ENCODE data around the gene TULP1.
A peak's percentile ranks its signal among the peaks of the same experiment; 100 is the strongest.
"Not testable (repeated sequence)": the region's sequence is repeated elsewhere in the genome, so short reads cannot be mapped to it uniquely, and the experiment has no call there.

TULP1 gene

DNA sequence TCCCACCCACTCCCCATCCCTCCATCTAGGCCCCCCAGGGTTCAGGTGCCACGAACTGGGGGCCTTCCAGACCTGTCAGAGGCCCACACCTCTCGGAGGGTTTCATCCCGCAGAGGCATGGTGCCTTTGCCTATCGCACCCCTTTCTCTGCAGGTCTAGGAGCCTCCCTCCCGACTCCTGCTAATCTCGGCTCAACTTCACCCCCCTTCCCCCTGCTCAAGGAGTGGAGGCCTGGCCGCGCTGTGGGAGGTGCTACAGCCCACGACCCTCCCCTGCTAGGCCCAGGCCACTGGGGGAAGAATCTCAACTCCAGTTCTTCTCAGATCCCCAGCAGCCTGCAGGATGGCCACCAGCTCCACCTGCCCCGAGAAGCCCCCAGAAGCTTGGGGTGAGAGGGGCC, at the start of gene TULP1:
TULP1 (minus strand) TSS at position 157 of the 400 bp plus-strand sequence; CDS start at position 119, 38 bp downstream.
- no peak for DNase-seq (ENCODE audit: low read depth)

DNA sequence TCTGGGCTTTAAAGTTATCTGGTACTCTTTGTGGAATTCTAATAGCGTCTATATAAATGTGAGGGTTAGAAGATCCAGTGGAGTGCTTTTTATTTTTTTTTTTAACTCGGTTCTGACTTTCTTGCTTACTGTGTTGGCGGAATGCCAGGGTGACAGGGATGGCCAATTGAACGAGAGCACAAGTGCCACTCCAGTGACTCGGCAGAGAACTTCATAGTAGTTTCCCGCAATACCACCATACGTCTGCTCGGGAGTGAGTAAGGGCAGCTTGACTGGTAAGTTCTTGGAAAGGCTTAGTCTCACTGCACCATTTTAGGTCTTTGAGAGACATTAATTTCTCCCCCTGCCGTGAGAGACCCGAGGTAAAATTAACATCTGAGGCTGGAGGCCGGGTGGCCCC, 49.4 kb upstream of the TULP1 start:
- DNase-seq (ENCODE audit: low read depth), result no peak

DNA sequence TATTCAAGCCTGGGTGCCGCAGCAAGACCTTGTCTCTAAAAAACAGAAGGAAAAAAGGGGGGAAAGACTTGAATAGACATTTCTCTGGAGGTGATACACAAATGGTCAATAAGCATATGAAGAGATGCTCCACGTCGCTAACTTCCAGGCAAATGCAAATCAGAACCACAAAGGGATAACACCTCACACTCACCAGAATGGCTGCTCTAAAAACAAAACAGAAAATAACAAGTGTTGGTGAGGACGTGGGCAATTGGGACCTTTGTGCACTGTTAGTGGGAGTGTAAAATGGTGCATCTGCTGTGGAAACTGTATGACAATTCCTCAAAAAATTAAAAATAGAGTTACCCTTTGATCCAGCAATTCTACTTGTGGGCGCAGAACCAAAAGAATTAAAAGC, 48.4 kb upstream of the TULP1 start:
- DNase-seq (ENCODE audit: low read depth), result no peak

DNA sequence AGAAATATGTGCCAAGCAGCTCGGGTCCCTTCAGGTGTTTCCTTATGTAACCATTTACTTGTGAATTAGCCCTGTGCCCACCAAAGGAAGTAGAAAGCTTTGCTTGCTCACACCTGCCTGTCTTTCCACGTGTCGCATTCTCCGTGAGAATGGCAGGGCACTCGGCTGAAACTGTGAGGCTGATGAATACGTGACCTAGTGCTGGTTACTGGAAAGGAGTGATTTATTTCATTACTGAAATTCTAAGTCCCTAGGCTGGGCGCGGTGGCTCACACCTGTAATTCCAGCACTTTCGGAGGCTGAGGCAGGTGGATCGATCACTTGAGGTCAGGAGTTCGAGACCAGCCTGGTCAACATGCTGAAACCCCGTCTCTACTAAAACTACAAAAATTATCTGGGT, 45.9 kb upstream of the TULP1 start:
- no peak for DNase-seq (ENCODE audit: low read depth)

DNA sequence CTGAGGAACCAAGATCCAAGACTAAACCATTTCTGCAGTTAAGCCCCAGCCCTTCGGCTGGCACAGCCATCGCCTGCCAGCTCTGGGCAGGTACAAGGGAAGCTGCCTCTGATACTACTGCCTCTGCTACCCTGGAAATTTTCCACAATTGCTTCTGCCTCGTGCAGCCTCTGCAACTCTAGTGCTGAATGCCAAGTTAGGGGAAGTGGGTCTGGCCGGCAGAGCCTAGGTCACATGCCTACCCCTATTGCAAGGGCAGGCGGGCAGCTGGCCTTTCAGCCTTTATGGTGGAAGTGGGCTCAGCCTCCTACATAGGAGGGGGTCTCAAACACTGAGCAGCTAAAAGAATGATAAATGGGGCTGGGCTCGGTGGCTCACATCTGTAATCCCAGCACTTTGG, 44.5 kb upstream of the TULP1 start:
- no peak for DNase-seq (ENCODE audit: low read depth)

DNA sequence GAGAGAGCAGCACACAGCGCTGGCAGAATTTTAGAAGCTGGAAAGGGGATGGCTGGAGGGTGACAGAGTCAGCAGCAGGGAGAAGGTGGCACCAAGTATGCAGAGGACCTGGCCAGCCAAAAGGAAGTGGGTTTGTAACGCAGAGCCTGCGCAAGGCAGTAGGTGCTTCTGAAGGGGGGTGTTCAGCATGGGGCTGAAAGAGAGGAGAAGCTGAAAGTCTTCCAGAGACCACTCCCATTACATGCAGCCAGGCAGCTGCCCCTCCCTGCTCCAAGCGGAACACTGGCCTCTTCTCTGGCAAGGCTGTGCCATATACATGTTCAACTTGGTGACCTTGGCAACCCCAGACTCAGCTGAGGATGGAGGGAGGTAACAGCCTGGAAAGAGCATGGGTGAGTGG, 42.1 kb upstream of the TULP1 start:
- DNase-seq (ENCODE audit: low read depth), result no peak

DNA sequence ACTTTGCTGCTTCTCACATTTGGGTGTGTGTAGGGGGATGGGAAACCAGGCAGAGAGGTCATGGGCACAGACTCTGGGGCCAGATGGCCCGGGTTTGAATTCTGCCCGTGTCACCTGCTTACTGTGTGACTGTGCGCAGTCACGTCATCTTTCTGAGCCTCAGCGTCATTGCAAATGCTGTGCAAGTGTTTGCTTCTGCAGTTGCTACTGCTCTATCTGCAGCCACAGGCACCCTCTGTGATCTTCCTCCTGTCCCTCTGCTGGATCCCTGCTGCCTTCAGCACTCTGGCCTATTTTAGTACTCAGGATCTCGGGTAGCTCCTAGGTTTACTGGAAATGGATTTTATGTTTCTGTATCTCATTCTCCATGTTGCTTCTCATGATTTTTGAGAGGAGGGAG, 40.6 kb upstream of the TULP1 start:
- DNase-seq (ENCODE audit: low read depth), result no peak

DNA sequence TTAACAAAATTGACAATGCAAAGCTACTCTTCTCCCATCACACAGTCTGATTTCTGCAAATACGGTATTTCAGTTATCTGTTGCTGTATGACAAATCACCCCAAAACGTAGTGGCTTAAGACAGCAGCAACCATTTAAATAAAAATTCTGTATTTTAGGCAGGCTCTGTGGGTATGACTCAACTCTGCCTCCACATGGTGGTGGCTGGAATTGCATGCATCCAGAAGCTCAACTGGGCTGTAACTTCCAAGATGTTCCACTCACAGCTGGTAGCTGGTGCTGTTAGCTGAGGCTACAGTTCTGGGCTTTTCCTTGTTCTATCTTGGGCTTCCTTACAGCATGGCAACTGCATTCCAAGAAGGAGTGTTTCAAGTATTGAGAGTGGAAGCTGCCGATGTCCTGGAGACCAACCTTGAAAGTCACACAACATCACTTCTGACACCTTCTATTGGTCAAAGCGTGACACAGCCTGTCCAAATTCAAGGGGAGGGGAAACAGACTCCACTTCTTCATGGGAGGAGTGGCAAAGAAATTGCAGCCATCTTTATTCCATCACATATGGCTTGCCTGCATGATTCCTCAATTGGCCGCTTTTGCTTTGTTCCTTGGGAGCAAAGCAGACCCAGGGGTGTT, 39.7 kb upstream of the TULP1 start:
- peak; percentile 40 for DNase-seq (ENCODE audit: low read depth)

DNA sequence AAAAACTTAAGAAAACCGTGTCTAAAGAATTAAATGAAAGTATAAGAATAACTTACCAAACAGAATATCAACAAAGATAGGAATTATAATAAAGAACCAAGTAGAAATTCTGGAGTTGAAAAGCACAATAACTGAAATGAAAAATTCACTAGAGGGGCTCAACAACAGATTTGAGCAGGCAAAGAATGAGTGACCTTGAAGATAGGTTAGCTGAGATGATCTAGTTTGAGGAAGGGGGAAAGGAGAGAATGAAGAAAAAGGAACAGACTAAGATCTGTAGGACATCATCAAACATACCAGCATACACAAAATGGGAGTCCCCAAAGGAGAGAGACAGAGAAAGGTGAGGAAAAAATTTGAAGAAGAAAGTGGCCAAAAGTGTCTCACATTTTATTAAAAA, 37.7 kb upstream of the TULP1 start:
- no peak for DNase-seq (ENCODE audit: low read depth)

DNA sequence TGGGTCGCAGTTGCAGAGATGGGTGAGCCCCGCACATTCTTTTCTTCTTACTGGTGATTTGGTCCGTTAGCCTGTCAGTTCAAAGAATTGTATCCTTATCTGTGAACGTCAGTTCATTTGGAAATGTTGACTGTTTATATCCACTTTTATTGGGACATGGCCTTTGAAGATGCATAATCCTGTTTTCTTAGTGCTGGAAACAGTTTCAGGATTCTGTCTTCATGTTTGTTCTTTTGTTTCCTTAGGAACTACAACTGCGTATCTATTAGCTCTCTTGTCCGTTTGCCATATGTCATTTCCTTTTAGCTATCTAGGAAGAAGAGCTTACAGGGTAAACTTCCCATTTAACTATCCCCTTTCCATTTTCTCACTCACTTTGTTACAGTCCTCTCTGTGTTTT, 35.0 kb upstream of the TULP1 start:
- no peak for DNase-seq (ENCODE audit: low read depth)

DNA sequence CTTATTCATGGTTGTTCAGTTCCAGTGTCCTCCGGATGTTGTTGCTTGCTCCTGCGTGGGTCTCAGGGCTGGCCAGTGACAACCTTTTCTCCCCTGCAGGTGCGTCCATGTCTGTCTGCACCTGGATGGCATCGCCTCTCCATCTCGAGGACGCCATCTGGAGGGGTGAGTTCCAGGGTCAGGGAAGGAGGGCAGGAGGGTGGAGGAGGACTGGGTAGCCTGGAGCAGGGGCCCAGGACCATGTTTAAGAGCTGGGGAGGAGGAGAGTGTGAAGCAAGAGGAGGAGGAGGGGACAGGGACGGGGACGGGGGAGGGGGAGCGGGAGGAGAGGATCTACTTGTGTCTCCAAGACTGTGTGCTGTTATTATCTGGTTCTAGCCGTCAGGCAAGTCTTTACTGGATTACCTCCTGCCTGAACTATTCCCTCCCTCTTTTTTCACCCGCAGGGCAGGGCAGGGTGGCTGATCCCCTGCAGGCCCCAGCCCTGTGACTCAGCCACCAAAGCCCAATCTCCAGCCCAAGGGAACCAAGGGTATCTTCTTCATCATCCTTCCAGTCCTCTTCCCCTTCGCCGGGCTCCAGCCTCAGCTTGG, 32.2 kb upstream of the TULP1 start:
- no peak for DNase-seq (ENCODE audit: low read depth)

DNA sequence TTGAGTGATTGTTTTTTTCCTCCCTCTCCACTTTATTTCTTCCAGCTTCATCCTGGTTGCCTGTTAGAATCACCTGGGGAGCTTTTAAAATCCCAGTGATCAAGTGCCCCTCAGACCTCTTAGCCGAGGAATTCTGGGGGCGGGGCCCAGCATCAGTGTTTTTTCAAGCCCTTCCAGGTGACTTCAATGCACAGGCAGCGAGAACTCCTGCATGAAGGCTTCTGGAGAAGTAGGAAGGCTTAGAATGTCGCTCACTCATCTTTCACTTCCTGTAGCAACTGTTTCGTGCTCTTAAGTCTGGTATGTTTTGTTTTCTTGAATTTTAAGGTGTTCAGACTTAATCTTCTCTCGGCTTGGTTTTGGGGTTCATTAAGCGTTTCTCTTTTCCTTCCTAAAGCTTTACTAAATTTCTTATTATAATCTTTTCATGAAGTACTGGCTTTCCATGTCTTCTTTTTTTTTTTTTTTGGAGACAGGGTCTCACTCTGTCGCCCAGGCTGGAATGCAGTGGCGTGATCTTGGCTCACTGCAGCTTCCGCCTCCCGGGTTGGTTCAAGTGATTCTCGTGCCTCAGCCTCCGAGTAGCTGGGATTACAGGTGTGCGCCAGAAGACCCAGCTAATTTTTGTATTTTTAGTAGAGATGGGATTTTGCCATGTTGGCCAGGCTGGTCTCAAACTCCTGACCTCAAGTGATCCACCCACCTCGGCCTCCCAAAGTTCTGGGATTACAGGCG, 30.9 kb upstream of the TULP1 start:
- no peak for DNase-seq (ENCODE audit: low read depth)

DNA sequence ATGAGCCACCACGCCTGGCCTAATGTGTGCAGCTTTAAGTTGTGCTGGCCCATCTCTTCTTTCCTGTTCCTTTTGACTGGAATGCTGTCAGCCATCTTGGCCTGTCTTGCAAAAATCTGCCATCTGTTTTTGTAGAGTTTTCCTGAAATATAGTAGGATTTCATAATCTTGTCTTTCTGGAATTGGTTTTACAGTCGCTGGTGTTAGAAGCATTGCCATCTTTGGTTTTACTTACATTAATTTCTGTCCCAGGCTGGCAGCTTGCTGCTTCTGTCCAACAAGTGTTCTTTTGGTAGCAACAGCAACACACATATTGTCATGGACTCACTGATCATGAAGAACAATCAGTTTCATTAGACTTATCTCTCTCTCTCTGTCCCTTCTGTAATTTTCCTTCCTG, 29.1 kb upstream of the TULP1 start:
- no peak for DNase-seq (ENCODE audit: low read depth)

DNA sequence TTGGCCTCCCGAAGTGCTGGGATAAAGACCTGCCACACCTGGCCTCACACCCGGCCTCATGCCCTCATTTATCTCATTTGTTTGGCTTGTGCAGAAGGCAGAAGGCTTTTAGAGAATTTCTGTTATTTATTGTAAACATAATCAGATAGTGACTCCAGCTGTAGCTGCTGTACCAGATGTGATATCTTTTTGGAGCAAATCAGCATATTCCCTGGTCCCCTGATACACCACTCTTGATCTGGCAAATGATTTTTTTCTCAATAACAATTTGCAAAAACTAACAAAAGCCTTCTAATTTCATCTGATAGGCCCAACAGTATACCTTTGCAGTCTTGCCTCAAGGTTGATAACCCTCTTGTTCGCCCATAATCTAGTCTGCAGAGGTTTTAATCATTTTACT, 26.5 kb upstream of the TULP1 start:
- DNase-seq (ENCODE audit: low read depth), result no peak

DNA sequence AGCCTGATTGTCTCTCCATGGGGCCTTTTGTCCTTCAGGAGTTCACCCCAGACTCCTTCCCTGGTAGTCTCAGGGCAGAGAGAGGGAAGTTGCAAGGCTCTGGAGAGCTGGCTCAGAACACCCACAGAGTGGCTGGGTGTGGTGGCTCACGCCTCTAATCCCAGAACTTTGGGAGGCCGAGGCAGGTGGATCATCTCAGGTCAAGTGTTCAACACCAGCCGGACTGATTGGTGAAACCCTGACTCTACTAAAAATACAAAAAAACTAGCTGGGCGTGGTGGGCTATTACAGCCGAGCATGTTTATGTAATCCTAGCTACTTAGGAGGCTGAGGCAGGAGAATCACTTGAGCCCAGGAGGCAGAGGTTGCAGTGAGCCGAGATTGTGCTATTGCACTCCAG, 23.2 kb upstream of the TULP1 start:
- DNase-seq (ENCODE audit: low read depth), result not testable (repeated sequence)

DNA sequence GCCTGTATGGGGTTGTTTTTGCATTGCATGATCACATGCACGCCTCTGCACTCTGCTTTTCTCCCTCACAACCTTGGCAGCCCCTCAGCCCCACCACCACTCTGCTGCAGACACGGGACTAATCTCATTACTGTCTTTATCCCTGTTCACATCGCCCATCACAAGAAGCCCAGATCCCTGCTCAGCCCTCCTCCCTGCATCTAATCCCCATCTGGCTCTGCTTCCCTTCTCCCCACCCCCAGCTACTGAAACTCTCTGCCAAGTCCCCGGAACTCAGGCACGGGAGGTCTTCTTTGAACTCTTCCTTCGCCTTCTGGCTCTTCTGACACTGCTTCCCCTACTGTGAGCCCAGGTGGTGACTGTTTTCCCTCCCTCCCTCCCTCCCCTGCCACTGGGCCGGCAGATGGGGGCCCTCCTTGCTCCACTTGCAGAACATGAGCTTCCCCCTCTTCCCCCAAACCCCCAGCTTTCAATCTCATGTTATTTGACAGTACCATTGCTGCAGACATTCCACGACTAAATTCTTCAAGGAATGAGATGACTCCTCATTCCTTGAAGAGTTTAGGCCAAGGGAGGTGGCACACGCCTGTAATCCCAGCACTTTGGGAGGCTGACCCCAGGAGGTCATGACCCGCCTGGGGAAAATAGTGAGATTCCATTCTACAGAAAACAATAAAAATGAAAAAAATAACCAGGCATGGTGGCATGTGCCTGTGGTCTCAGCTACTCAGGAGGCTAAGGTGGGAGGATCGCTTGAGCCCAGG, 21.9 kb upstream of the TULP1 start:
- DNase-seq (ENCODE audit: low read depth), result no peak

DNA sequence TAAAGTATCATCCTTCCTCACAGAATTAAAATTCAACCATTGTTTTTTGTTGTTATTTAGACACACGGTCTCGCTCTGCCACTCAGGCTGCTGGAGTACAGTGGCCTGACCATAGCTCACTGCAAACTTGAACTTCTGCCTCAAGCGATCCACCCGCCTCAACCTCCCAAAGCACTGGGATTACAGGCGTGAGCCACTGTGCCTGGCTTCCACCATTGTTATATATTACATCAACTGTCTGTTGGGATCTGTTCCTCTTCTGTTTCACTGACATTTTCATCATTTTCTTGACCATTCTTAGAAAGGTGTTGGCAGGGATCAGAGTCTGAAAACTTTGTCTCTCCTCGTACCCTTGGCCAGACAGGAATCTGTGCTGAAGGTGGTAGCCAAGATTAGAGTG, 21.3 kb upstream of the TULP1 start:
- no peak for DNase-seq (ENCODE audit: low read depth)

DNA sequence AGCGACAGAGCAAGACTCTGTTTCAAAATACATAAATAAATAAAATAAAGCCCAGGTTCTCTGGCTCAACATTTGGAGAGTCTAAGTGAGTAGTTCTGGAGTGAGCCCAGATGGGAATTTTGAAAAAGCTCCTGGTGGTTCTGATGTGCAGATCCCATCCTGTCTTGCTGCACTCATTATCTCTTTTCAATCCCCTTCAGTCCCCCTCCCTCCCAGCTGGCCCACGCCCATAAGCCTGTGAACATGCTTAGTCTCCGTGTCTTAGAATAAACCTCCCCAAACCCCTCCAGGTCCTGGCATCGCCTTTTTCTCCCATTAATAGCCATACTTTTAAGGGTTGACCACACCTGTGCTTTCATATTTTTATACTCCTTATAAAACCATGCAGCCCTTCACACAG, 19.4 kb upstream of the TULP1 start:
- no peak for DNase-seq (ENCODE audit: low read depth)

DNA sequence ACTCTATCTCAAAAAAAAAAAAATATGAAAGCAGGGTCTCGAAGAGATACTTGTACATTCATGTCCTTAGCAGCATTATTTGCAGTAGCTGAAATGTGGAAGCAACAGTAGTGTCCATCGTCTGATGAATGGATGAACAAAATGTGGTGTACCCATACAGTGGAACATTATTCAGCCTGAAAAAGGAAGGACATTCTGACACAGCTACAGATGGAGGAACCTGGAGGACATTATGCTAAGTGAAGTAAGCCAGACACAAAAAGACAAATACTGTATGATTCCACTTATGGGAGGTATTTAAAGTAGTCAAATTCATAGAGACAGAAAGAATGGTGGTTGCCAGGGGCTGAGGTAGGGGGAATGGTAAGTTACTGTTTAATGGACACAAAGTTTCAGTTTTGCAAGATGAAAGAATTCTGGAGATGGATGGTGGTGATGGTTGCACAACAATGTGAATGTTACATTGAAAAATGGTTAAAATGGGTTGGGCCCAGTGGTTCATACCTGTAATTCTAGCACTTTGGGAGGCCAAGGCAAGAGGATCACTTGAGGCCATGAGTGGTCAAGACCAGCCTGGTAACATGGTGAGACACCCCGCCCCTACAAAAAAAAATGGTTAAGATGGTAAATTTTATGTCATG, 11.8 kb upstream of the TULP1 start:
- no peak for DNase-seq (ENCODE audit: low read depth)

DNA sequence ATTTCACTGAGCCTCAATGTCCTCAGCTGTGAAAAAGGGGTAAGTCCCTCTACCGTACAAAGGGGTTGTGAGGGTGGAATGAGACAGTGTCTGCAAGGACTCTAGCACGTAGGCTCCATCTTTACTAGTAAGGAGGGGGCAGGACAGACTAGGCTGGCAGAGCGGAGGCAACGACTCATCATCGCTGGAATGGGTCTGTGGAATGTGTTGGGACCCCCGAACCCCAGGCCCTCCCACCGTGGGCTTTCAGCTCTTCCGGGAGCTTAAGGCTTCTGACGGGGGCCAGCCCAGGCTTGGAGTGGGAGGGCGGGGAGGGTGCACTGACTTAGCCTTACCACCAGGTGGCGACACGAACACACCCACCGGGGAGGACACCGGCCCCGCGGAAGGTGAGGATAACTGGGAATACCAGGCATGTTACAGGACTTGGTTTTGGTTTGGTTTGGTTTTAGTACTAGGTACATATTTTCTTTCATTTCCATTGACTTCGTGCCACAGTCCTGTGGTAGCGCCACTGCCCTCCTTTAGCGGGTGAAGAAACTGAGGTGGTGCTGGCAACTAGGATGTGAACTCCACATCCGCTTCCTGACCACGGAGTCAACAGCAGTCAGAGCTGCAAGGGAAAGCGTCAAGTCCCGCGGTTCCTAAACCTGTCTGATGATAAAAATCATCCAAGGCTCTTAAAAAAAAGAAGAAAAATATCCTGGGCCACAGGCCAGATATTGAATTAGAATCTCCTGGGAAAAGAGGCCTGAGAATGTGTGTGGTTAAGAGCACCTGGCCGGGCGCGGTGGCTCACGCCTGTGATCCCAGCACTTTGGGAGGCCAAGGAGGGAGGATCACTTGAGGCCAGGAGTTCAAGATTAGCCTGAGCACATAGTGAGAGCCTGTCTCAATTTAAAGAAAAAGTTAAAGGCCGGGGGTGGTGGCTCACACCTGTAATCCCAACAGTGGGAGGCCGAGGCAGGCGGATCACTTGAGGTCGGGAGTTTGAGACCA, 10.3 kb upstream of the TULP1 start:
- peak; percentile 64 for DNase-seq (ENCODE audit: low read depth)

DNA sequence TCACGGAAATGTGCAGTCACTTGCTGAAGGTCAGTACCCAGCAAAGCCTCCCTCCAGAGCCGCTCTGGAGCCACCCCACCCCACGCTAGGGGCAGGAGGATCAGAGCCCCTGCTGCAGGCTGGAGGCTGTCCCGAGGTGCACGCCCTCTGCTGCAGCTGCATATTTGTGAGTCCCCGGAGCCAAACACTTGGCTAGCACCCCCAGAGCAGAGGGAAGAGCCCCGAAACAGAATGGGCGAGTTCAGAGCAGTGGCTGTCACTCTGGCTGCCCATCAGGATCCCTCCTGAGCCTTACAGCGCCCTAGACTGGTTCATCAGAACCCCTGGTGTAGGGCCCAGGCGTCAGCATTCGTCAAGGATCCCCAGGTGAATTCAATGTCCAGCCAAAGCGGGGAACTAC, 9.5 kb upstream of the TULP1 start:
- no peak for DNase-seq (ENCODE audit: low read depth)
